Measurements from ENCODE around the gene PKP4.

GRCh38 chr2:158635961-158636601, 179.3 kb downstream of the PKP4 start:
- TF ChIP-seq CTCF (IDR thresholded peaks at IDR 0.05; ENCODE audit: insufficient read depth, low read length, poor library complexity, severe bottlenecking) = no peak
- no peak for TF ChIP-seq EZH2phosphoT487 (conservative IDR thresholded peaks at IDR 0.05; ENCODE audit: low read length)
